ENCODE results near the gene CTTNBP2. TPM values are rescaled to one million over a fixed set of nuclear protein-coding genes. Genes with fewer than 3 reads are reported as not detected.

The CTTNBP2 gene
- total and polyA plus RNA-seq, 7 donors = 0.60 to 11.1 (median 4.9) TPM

- TF ChIP-seq POLR2AphosphoS5 (IDR thresholded peaks at IDR 0.05) (no peak), EP300 (IDR thresholded peaks at IDR 0.05) (no peak), POLR2A (IDR thresholded peaks at IDR 0.05) (no peak), CTCF (IDR thresholded peaks at IDR 0.05) (no peak)
- H3K9me3 ChIP-seq = no peaks in the 10 kb centered on the region
- no peak overlapping the region for H3K4me3 ChIP-seq
- H3K36me3 ChIP-seq = no peaks in the 10 kb centered on the region
- 93% methylated on average over 6 of the region's 6 CpGs for WGBS, 2 donors
- no peak for DNase-seq
- intact Hi-C loops (cut with DNase I) = no loop called here
- no peak overlapping the region for H3K27ac ChIP-seq
- H3K4me1 ChIP-seq = peaks cover 0 to 15% (median 9%) of the 10 kb centered on the region in 4 donors
- H3K27me3 ChIP-seq = no peaks in the 10 kb centered on the region
These were observed 62.4 kb downstream of the CTTNBP2 start for GRCh38 chr7:117810642-117811512.

- WGBS, 2 donors = 59 to 78% methylated on average over 3 of the region's 3 CpGs
- Histone ChIP-seq H3K27me3 (no peaks in the 10 kb centered on the region), H3K4me1 (peaks cover 0 to 15% (median 9%) of the 10 kb centered on the region in 4 donors), H3K36me3 (no peaks in the 10 kb centered on the region), H3K27ac (no peak overlapping the region), H3K9me3 (no peaks in the 10 kb centered on the region), H3K4me3 (no peak overlapping the region)
- DNase-seq = no peak
- TF ChIP-seq EP300 (IDR thresholded peaks at IDR 0.05) = no peak
- intact Hi-C loops (cut with DNase I) = no loop called here
These were observed 63.3 kb downstream of the CTTNBP2 start for GRCh38 chr7:117809958-117810357.

- H3K4me1 ChIP-seq = peaks cover 0 to 15% (median 9%) of the 10 kb centered on the region in 4 donors
- no peaks in the 10 kb centered on the region for H3K9me3 ChIP-seq
- intact Hi-C loops (cut with DNase I) = no loop called here
- TF ChIP-seq CTCF (IDR thresholded peaks at IDR 0.05) (no peak), EP300 (IDR thresholded peaks at IDR 0.05) (no peak), POLR2AphosphoS5 (IDR thresholded peaks at IDR 0.05) (no peak), POLR2A (IDR thresholded peaks at IDR 0.05) (no peak)
- H3K4me3 ChIP-seq = no peak overlapping the region
- H3K27ac ChIP-seq = no peak overlapping the region
- 64 to 75% methylated on average over 2 of the region's 2 CpGs for WGBS, 2 donors
- no peaks in the 10 kb centered on the region for H3K36me3 ChIP-seq
- H3K27me3 ChIP-seq = no peaks in the 10 kb centered on the region
- DNase-seq = no peak
These were observed 64.1 kb downstream of the CTTNBP2 start for GRCh38 chr7:117808910-117809705.

GRCh38 chr7:117808341-117808757, 64.9 kb downstream of the CTTNBP2 start:
- no peaks in the 10 kb centered on the region for H3K9me3 ChIP-seq

More at GRCh38 chr7:117808341-117808757, 64.9 kb downstream of the CTTNBP2 start:
- H3K4me1 ChIP-seq = peaks cover 0 to 15% (median 9%) of the 10 kb centered on the region in 4 donors
- H3K36me3 ChIP-seq = no peaks in the 10 kb centered on the region
- no peak overlapping the region for H3K27ac ChIP-seq
- 79 to 89% methylated on average over 7 of the region's 7 CpGs for WGBS, 2 donors
- H3K27me3 ChIP-seq = no peaks in the 10 kb centered on the region
- no peak for DNase-seq
- TF ChIP-seq POLR2AphosphoS5 (IDR thresholded peaks at IDR 0.05) = no peak
- no peak for TF ChIP-seq EP300 (IDR thresholded peaks at IDR 0.05)
- TF ChIP-seq POLR2A (IDR thresholded peaks at IDR 0.05) = no peak
- TF ChIP-seq CTCF (IDR thresholded peaks at IDR 0.05) = no peak
- intact Hi-C loops (cut with DNase I) = no loop called here
- H3K4me3 ChIP-seq = no peak overlapping the region
